GM12801 (cell line): Measurements from ENCODE around the gene ALAD.

Experiments used
- TF ChIP-seq, protein P1 (sequence below): IDR thresholded peaks from one replicate; pipeline ENCODE4 v1.5.1; 2011; ENCODE audit warnings: control low read depth; ENCODE audit not compliant: insufficient read length; ENCODE audit errors: extremely low read depth

ALAD gene

DNA sequence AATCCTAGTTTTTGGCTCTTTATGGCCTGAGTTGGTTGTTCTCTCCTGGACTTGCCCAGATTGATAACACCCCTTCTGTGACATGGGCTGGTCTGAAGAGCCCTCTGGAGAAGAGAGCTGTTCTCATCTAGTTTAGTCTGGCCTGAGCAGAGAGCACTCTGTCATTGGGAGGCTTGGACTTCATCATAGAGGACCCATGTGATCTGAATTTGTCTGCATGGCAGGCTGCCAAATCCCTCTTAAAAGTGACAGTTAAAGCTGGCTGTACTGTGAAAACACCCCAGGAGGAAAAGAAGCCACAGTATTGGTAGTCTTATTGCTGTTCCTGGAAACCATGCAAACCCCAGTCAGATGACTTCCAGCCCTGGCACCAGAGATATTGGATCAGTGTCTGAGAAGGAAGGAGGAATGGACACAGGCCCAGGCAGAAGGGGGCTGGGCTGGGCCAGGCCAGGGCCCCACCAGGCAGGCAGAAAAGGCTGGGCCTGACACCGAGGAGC, 57.3 kb downstream of the ALAD start:
- TF ChIP-seq, protein P1, sequence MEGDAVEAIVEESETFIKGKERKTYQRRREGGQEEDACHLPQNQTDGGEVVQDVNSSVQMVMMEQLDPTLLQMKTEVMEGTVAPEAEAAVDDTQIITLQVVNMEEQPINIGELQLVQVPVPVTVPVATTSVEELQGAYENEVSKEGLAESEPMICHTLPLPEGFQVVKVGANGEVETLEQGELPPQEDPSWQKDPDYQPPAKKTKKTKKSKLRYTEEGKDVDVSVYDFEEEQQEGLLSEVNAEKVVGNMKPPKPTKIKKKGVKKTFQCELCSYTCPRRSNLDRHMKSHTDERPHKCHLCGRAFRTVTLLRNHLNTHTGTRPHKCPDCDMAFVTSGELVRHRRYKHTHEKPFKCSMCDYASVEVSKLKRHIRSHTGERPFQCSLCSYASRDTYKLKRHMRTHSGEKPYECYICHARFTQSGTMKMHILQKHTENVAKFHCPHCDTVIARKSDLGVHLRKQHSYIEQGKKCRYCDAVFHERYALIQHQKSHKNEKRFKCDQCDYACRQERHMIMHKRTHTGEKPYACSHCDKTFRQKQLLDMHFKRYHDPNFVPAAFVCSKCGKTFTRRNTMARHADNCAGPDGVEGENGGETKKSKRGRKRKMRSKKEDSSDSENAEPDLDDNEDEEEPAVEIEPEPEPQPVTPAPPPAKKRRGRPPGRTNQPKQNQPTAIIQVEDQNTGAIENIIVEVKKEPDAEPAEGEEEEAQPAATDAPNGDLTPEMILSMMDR: no peak

DNA sequence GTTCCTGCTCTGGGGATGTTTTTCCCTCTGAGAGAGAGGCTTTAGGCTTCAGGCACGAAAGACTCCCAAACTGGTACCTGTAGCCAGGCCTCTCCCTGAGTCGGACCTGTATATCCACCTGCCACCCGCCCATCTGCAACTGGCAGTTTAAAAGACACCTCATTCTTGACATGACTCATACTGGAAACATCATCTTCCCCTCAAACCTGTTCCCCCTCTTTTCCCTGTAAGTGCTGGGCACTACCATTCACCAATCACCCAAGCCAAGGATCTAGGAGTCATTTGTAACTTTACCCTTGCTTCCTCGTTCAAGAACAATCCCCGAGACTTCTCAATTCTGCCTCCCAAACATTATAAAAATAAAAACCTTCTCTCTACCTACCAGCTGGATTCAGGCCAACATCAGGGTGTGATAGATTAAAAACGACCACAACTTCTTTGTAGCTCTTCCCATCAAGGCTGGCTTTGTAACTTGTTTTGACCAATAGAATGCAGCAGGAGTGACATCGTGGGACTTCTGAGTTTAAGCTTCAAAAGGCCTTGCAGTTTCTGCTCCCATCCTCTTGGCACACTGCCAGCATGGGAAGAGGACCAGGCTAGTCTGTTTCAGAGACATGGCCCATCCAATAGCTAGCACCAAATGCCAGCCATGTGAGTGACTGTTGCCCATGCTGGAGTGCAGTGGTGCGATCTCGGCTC, 59.2 kb downstream of the ALAD start:
- TF ChIP-seq, protein P1: no peak

DNA sequence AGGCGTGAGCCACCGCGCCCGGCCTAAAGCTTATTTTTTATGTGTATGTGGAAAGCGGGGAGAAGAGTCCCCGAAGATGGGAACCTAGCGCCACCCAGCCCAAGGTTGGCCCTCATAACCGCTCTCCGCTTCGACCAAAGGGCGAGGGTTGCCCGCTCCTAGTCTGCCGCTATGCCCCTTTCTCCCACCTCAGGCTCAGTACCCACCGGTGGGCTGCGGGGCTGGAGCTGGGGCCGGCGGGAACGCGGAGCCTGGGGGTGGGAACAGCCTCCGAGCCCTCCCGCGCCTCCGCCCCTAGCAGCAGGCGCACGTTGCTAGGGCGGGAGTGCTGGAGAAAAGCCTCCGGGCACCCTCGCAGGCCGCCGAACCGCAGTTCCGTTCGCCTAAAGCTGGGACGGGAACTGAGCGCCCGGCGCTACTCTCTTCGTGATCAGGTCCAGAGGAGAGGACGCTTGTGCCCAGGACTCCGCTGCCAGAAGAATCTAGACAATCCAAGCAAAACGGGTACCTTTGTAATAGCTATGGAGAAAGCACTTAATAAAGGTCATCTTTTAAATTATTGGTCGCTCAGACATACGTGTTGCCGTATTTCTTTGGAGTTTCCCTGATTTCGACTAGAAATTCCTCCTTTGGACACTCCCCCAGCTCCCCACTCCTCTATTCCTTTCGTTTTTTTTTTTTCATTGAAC, 60.9 kb downstream of the ALAD start, which contains the start of gene WDR31:
TSS of gene WDR31 (minus strand) at position 265 of the 689 bp plus-strand sequence. CDS start 8,253 bp downstream, outside the sequence.
- TF ChIP-seq, protein P1: no peak

DNA sequence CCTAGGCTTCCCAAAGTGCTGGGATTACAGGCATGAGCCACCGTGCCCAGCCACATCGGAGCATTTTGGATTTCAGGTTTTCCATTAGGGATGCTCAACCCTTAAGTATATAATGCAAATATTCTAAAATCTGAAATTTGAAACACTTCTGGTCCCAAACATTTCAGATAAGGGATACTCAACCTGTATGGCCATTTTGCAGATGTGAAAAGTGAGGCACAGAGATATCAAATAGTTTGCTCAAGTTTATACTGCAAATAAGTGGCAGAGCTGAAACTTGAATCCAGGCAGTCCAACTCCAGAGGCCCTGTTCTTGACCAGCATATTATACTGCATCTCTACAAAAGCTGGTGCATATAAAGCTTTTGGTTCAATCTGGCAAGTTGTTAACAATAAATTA, 63.4 kb downstream of the ALAD start:
- TF ChIP-seq, protein P1: no peak
